Measurements from ENCODE around the gene CD8B.

GRCh38 chr2:86790134-86790675 is 71.5 kb downstream of the CD8B start:
- TF ChIP-seq CTCF (IDR thresholded peaks at IDR 0.05) = no peak
- TF ChIP-seq RAD21 (IDR thresholded peaks at IDR 0.05; ENCODE audit: low read length) = no peak
- no peak for TF ChIP-seq ZBTB33 (IDR thresholded peaks at IDR 0.05; ENCODE audit: borderline replicate concordance, low read depth)

All from SK-N-SH (cell line).